ENCODE data around the gene KAZN. TPM values are rescaled to one million over a fixed set of nuclear protein-coding genes. Genes with fewer than 3 reads are reported as not detected.

The KAZN gene
- polyA plus RNA-seq, 2 of the 4 experiments (the other 2 are of a cell fraction) = 1.3 to 1.9 TPM

GRCh38 chr1:14567903-14568302, 30.6 kb upstream of the KAZN start:
- no peak for DNase-seq (ENCODE audit: low read depth in 1 of 2, low spot score in 1 of 2)
- ChIA-PET CTCF (interaction anchor here (1.3 to 1.4 kb wide), 2 partner anchors 460 to 479 kb away, joined by 4 read pairs; no protein-coding TSS in a partner anchor), POLR2A (no interaction called here)
- WGBS (ENCODE audit: missing lambda C conversion rate) = 4% methylated on average over 5 of the region's 5 CpGs
- TF ChIP-seq, protein P1, sequence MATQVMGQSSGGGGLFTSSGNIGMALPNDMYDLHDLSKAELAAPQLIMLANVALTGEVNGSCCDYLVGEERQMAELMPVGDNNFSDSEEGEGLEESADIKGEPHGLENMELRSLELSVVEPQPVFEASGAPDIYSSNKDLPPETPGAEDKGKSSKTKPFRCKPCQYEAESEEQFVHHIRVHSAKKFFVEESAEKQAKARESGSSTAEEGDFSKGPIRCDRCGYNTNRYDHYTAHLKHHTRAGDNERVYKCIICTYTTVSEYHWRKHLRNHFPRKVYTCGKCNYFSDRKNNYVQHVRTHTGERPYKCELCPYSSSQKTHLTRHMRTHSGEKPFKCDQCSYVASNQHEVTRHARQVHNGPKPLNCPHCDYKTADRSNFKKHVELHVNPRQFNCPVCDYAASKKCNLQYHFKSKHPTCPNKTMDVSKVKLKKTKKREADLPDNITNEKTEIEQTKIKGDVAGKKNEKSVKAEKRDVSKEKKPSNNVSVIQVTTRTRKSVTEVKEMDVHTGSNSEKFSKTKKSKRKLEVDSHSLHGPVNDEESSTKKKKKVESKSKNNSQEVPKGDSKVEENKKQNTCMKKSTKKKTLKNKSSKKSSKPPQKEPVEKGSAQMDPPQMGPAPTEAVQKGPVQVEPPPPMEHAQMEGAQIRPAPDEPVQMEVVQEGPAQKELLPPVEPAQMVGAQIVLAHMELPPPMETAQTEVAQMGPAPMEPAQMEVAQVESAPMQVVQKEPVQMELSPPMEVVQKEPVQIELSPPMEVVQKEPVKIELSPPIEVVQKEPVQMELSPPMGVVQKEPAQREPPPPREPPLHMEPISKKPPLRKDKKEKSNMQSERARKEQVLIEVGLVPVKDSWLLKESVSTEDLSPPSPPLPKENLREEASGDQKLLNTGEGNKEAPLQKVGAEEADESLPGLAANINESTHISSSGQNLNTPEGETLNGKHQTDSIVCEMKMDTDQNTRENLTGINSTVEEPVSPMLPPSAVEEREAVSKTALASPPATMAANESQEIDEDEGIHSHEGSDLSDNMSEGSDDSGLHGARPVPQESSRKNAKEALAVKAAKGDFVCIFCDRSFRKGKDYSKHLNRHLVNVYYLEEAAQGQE (IDR thresholded peaks at IDR 0.05) = no peak
- TF ChIP-seq KDM1A (IDR thresholded peaks at IDR 0.05; ENCODE audit: low read depth) (no peak), HOXA7 (CRISPR knock-in tag; IDR thresholded peaks at IDR 0.05) (no peak), HOXB13 (CRISPR knock-in tag; IDR thresholded peaks at IDR 0.05; ENCODE audit: low read depth) (no peak), ZNF302 (CRISPR knock-in tag; IDR thresholded peaks at IDR 0.05) (no peak), FOSB (CRISPR knock-in tag; IDR thresholded peaks at IDR 0.05) (no peak), RCOR1 (IDR thresholded peaks at IDR 0.05; ENCODE audit: low read depth, low read length) (no peak)
- H3K4me3 ChIP-seq = no peak overlapping the region
- FAIRE-seq = no peak
- no peak overlapping the region for H3K4me2 ChIP-seq
- no peaks in the 10 kb centered on the region for H3K9me3 ChIP-seq
- ATAC-seq = no peak
- no peaks in the 10 kb centered on the region for H3K4me1 ChIP-seq
- no peak overlapping the region for H3K27ac ChIP-seq

- no peak overlapping the region for H3K27ac ChIP-seq
- no peaks in the 10 kb centered on the region for H3K4me1 ChIP-seq
- ATAC-seq (no peak), FAIRE-seq (no peak), DNase-seq (ENCODE audit: low read depth in 1 of 2, low spot score in 1 of 2) (no peak)
- ChIA-PET CTCF (interaction anchor here (1.4 kb wide), 1 partner anchor 478 kb away, joined by 4 read pairs; no protein-coding TSS in a partner anchor), POLR2A (no interaction called here)
- no peak overlapping the region for H3K4me2 ChIP-seq
- no peak overlapping the region for H3K4me3 ChIP-seq
- 32% methylated on average over 6 of the region's 8 CpGs for WGBS (ENCODE audit: missing lambda C conversion rate)
- no peaks in the 10 kb centered on the region for H3K9me3 ChIP-seq
- TF ChIP-seq CEBPB (IDR thresholded peaks at IDR 0.05) (no peak), HOXB5 (CRISPR knock-in tag; IDR thresholded peaks at IDR 0.05) (no peak), MYC (IDR thresholded peaks at IDR 0.05; ENCODE audit: borderline replicate concordance, low read length) (no peak), MAFK (IDR thresholded peaks at IDR 0.05; ENCODE audit: partially characterized antibody) (no peak)
Observed at GRCh38 chr1:14568716-14569355, 29.6 kb upstream of the KAZN start.

- no peaks in the 10 kb centered on the region for H3K4me1 ChIP-seq
- H3K4me2 ChIP-seq = no peak overlapping the region
- no peak overlapping the region for H3K4me3 ChIP-seq
- no peak for DNase-seq (ENCODE audit: low read depth in 1 of 2, low spot score in 1 of 2)
- CTCF ChIA-PET = interaction anchor here (0.8 kb wide), 1 partner anchor 146 kb away, joined by 4 read pairs; no protein-coding TSS in a partner anchor
- ATAC-seq = no peak
- no peak overlapping the region for H3K27ac ChIP-seq
- no peak for FAIRE-seq
- POLR2A ChIA-PET = no interaction called here
- TF ChIP-seq, protein P2, sequence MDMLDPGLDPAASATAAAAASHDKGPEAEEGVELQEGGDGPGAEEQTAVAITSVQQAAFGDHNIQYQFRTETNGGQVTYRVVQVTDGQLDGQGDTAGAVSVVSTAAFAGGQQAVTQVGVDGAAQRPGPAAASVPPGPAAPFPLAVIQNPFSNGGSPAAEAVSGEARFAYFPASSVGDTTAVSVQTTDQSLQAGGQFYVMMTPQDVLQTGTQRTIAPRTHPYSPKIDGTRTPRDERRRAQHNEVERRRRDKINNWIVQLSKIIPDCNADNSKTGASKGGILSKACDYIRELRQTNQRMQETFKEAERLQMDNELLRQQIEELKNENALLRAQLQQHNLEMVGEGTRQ (IDR thresholded peaks at IDR 0.05) = no peak
- TF ChIP-seq, protein P3, sequence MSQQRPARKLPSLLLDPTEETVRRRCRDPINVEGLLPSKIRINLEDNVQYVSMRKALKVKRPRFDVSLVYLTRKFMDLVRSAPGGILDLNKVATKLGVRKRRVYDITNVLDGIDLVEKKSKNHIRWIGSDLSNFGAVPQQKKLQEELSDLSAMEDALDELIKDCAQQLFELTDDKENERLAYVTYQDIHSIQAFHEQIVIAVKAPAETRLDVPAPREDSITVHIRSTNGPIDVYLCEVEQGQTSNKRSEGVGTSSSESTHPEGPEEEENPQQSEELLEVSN (IDR thresholded peaks at IDR 0.05; ENCODE audit: borderline replicate concordance, low read depth) = no peak
- TF ChIP-seq MAFK (IDR thresholded peaks at IDR 0.05; ENCODE audit: partially characterized antibody) (peak; percentile 58), SREBF2 (IDR thresholded peaks at IDR 0.05) (no peak), ZFP36 (IDR thresholded peaks at IDR 0.05; ENCODE audit: borderline replicate concordance, partially characterized antibody) (no peak)
- no peaks in the 10 kb centered on the region for H3K9me3 ChIP-seq
- 27% methylated on average over 9 of the region's 9 CpGs for WGBS (ENCODE audit: missing lambda C conversion rate)
Observed at GRCh38 chr1:14570514-14570913, 28.0 kb upstream of the KAZN start.

Measured in A549 (cell line).